ENCODE measurements around the gene BMP7.

GRCh38 chr20:57156011-57156729, 110.3 kb downstream of the BMP7 start:
- TF ChIP-seq PCBP1 (IDR thresholded peaks at IDR 0.05; ENCODE audit: borderline replicate concordance, low read depth, low read length) = no peak
- no peak for TF ChIP-seq DZIP1 (CRISPR knock-in tag; IDR thresholded peaks at IDR 0.05)
- no peak for TF ChIP-seq HMG20A (CRISPR knock-in tag; IDR thresholded peaks at IDR 0.05; ENCODE audit: borderline replicate concordance)
- no peak for TF ChIP-seq SNRNP70 (IDR thresholded peaks at IDR 0.05; ENCODE audit: low read depth, low read length)
- no peak for TF ChIP-seq ZNF740 (CRISPR knock-in tag; IDR thresholded peaks at IDR 0.05)
- TF ChIP-seq PHF8 (CRISPR knock-in tag; IDR thresholded peaks at IDR 0.05) = no peak
- TF ChIP-seq ZNF282 (IDR thresholded peaks at IDR 0.05; ENCODE audit: partially characterized antibody) = no peak
- no peak for TF ChIP-seq PRDM10 (CRISPR knock-in tag; IDR thresholded peaks at IDR 0.05; ENCODE audit: low read depth)
- no peak for TF ChIP-seq POLR2A (IDR thresholded peaks at IDR 0.05; ENCODE audit: insufficient read depth in 1 of 2, low read depth in 2 of 2, low read length in 2 of 2)
- TF ChIP-seq JUN (CRISPR knock-in tag; IDR thresholded peaks at IDR 0.05) = no peak
- TF ChIP-seq POLR2AphosphoS2 (IDR thresholded peaks at IDR 0.05; ENCODE audit: low read depth, low read length) = no peak
- TF ChIP-seq BHLHE40 (IDR thresholded peaks at IDR 0.05; ENCODE audit: low read length) = no peak
- TF ChIP-seq YY1 (IDR thresholded peaks at IDR 0.05; ENCODE audit: insufficient read depth, insufficient replicate concordance, low read depth, low read length) = no peak
- no peak for TF ChIP-seq ZKSCAN1 (IDR thresholded peaks at IDR 0.05; ENCODE audit: low read length)
